Measurements from ENCODE around the gene UHRF2.
"Not testable (repeated sequence)": the region's sequence is repeated elsewhere in the genome, so short reads cannot be mapped to it uniquely, and the experiment has no call there.

UHRF2 gene

GRCh38 chr9:6498982-6499381 lies 86.0 kb downstream of the UHRF2 start:
- no peak for DNase-seq

GRCh38 chr9:6501526-6502210 lies 88.7 kb downstream of the UHRF2 start:
- no peak for DNase-seq

GRCh38 chr9:6502399-6502798 lies 89.4 kb downstream of the UHRF2 start:
- DNase-seq, result no peak

- no peak for DNase-seq
These were observed 93.6 kb downstream of the UHRF2 start for GRCh38 chr9:6506571-6506970.

- DNase-seq, result no peak
These were observed 99.2 kb downstream of the UHRF2 start for GRCh38 chr9:6512085-6512657.

GRCh38 chr9:6522263-6522662 lies 109.3 kb downstream of the UHRF2 start:
- no peak for DNase-seq

GRCh38 chr9:6525326-6526045 lies 112.5 kb downstream of the UHRF2 start:
- no peak for DNase-seq

- no peak for DNase-seq
These were observed 122.6 kb downstream of the UHRF2 start for GRCh38 chr9:6535594-6535993.

GRCh38 chr9:6538666-6539071 lies 125.7 kb downstream of the UHRF2 start:
- DNase-seq, result no peak

GRCh38 chr9:6542617-6543016 lies 129.6 kb downstream of the UHRF2 start:
- not testable (repeated sequence) for DNase-seq

- DNase-seq, result no peak
These were observed 130.2 kb downstream of the UHRF2 start for GRCh38 chr9:6543204-6543603.

GRCh38 chr9:6545017-6545691 lies 132.2 kb downstream of the UHRF2 start:
- DNase-seq, result peak; percentile 82

GRCh38 chr9:6549106-6549800 lies 136.3 kb downstream of the UHRF2 start:
- no peak for DNase-seq

GRCh38 chr9:6551136-6551535 lies 138.1 kb downstream of the UHRF2 start:
- DNase-seq, result no peak

- DNase-seq, result peak; percentile 66
These were observed 139.0 kb downstream of the UHRF2 start for GRCh38 chr9:6552033-6552432.

GRCh38 chr9:6552498-6553121 lies 139.6 kb downstream of the UHRF2 start:
- DNase-seq, result no peak

- no peak for DNase-seq
These were observed 140.9 kb downstream of the UHRF2 start for GRCh38 chr9:6553866-6554265.

All from DMS53 (cell line).